ENCODE results near the gene PNLDC1. TPM values are rescaled to one million over a fixed set of nuclear protein-coding genes. Genes with fewer than 3 reads are reported as not detected.

Gene PNLDC1
- total and polyA plus RNA-seq, 7 donors: 0.09 to 0.49 (median 0.17) TPM; not detected in 2

DNA sequence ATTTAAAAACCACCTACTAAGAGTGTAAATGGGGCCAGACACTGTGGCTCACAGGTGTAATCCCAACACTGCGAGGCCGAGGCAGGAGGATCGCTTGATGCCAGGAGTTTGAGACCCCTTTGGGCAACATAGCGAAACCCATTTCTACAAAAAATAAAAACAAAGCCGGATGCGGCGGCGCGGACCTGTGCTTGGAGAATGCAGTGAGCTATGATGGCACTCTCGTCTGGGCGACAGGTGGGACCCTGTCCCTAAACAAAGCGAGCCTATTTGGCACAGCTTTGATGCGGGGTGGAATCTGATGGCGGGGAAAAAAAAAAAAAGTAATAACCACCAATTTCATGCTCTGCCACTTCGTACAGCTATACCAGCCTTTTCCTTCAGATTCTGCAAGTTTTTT is 11.8 kb upstream of the PNLDC1 start:
- H3K4me3 ChIP-seq: peak overlapping the region; percentile 96
- DNase-seq (no peak), ATAC-seq (no peak)
- H3K27me3 ChIP-seq (ENCODE audit: insufficient read depth in 3 of 3, low read length in 2 of 3): no peaks in the 10 kb centered on the region
- 18 to 24% (median 23%) methylated on average over 15 of the region's 15 CpGs for whole genome bisulfite sequencing, 3 donors
- intact Hi-C loops (cut with DNase I): loop anchor here (2.0 to 5.0 kb wide), 4 partner anchors 41 to 274 kb away; partner anchors contain the start of gene SOD2 (in 2 of the 2)
- H3K4me1 ChIP-seq: peaks cover 32% of the 10 kb centered on the region
- H3K9me3 ChIP-seq: no peaks in the 10 kb centered on the region
- peaks cover 6 to 63% of the 10 kb centered on the region in 2 donors for H3K36me3 ChIP-seq (ENCODE audit: insufficient read depth in 1 of 2, low read depth in 1 of 2)
- peak overlapping the region; percentile 93 for H3K27ac ChIP-seq
- TF ChIP-seq, protein P1, sequence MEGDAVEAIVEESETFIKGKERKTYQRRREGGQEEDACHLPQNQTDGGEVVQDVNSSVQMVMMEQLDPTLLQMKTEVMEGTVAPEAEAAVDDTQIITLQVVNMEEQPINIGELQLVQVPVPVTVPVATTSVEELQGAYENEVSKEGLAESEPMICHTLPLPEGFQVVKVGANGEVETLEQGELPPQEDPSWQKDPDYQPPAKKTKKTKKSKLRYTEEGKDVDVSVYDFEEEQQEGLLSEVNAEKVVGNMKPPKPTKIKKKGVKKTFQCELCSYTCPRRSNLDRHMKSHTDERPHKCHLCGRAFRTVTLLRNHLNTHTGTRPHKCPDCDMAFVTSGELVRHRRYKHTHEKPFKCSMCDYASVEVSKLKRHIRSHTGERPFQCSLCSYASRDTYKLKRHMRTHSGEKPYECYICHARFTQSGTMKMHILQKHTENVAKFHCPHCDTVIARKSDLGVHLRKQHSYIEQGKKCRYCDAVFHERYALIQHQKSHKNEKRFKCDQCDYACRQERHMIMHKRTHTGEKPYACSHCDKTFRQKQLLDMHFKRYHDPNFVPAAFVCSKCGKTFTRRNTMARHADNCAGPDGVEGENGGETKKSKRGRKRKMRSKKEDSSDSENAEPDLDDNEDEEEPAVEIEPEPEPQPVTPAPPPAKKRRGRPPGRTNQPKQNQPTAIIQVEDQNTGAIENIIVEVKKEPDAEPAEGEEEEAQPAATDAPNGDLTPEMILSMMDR (IDR thresholded peaks at IDR 0.05): no peak

DNA sequence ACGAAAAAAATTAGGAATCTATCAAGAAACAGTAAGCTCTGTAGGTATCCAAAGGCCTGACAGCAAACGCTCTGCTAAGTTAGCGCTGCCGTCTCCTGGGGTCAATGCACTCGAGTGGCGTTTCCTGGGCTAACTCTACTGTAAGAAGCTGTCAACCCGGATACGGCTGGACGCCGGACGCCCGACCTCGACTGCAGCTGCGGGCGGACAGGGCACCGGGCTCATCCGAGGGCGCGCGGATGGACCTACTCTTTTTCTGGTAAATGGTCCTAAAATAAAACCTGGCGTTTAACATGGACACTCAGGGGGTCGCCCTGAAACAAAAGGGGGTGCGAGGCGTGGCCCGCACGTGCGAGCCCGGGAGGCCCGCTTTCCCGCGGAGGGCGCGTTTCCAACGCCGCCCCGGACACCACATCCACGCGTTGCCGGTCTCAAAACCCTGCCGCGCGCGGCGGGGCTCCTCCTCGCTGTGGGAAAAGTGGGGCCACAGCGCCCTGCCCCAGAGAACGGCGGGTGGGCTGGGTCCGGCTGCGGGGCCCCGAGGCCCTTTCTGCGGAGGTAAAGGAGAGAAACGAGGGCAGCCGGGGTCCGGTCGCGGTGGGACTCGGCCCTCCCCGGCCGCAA is 11.2 kb upstream of the PNLDC1 start:
- H3K4me1 ChIP-seq: peaks cover 32% of the 10 kb centered on the region
- DNase-seq (peak; percentile 42 to 74), ATAC-seq (peak in 2 of 4 donors; percentile 32 to 37)
- peaks cover 6 to 63% of the 10 kb centered on the region in 2 donors for H3K36me3 ChIP-seq (ENCODE audit: insufficient read depth in 1 of 2, low read depth in 1 of 2)
- no peaks in the 10 kb centered on the region for H3K27me3 ChIP-seq (ENCODE audit: insufficient read depth in 3 of 3, low read length in 2 of 3)
- TF ChIP-seq, protein P1 (IDR thresholded peaks at IDR 0.05): no peak
- WGBS, 3 donors: 0 to 1% (median 0%) methylated on average over 51 to 60 of the region's 60 CpGs
- H3K4me3 ChIP-seq: peak overlapping the region; percentile 96
- intact Hi-C loops (cut with DNase I): loop anchor here (2.0 to 5.0 kb wide), 4 partner anchors 42 to 273 kb away; partner anchors contain the start of gene SOD2 (in 2 of the 2)
- no peaks in the 10 kb centered on the region for H3K9me3 ChIP-seq
- peak overlapping the region; percentile 93 for H3K27ac ChIP-seq

DNA sequence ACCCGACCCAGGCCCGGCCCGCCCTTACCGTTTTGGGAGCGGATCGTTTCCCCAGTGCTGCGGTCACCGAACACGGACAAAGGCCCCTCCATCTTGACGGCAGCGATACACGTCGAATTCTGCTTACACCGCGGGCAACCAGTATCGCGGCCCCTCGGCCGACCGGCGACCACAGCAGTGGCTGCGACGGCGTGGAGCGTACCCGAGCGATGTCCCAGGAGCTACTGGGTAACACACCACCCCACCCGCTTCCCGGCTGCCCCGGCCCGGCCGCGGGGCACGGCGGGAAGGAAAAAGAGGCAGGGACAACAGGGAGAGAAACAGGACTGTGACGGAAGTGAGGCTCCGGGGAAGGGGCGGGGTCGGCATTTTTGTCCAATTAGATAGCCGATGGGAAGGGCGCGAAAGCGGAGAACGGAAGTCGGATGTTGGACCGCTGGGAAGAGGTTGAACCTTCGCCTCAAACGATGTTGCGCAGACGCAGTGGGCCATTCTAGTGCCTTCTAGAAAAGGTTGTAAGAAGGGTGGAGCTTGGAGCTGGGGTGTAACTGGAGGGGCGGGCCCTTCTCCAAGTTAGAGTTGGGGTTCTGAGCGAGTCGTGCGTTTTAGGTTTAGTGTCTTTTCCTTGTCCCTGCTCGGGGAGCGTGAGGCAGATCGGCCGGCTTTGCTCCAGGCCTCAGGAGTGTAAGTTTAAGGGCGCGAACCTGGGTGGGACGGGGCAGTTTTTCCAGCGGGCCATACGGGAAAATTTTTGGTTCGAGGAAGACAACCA is 10.5 kb upstream of the PNLDC1 start, which contains the start of gene TCP1:
Gene TCP1 (minus strand): TSS at position 226 of the 772 bp plus-strand sequence. CDS start 134 bp downstream, at position 92.
- ATAC-seq (peak; percentile 88 to 90 (median 88)), DNase-seq (peak; percentile 99 to 100)
- H3K9me3 ChIP-seq: no peaks in the 10 kb centered on the region
- H3K4me1 ChIP-seq: peaks cover 32% of the 10 kb centered on the region
- intact Hi-C loops (cut with DNase I): loop anchor here (2.0 to 10.0 kb wide), 6 partner anchors 42 to 273 kb away; partner anchors contain the start of genes SOD2 (in 2 of the 2) and WTAP (in 1 of the 2)
- peaks cover 4 to 63% of the 10 kb centered on the region in 2 donors for H3K36me3 ChIP-seq (ENCODE audit: insufficient read depth in 1 of 2, low read depth in 1 of 2)
- TF ChIP-seq, protein P1 (IDR thresholded peaks at IDR 0.05): no peak
- WGBS, 3 donors: 0 to 1% (median 0%) methylated on average over 63 to 64 of the region's 64 CpGs
- H3K27ac ChIP-seq: peak within 1 kb of the TSS; percentile 93
- H3K27me3 ChIP-seq (ENCODE audit: insufficient read depth in 3 of 3, low read length in 2 of 3): no peaks in the 10 kb centered on the region
- H3K4me3 ChIP-seq: peak within 1 kb of the TSS; percentile 96

DNA sequence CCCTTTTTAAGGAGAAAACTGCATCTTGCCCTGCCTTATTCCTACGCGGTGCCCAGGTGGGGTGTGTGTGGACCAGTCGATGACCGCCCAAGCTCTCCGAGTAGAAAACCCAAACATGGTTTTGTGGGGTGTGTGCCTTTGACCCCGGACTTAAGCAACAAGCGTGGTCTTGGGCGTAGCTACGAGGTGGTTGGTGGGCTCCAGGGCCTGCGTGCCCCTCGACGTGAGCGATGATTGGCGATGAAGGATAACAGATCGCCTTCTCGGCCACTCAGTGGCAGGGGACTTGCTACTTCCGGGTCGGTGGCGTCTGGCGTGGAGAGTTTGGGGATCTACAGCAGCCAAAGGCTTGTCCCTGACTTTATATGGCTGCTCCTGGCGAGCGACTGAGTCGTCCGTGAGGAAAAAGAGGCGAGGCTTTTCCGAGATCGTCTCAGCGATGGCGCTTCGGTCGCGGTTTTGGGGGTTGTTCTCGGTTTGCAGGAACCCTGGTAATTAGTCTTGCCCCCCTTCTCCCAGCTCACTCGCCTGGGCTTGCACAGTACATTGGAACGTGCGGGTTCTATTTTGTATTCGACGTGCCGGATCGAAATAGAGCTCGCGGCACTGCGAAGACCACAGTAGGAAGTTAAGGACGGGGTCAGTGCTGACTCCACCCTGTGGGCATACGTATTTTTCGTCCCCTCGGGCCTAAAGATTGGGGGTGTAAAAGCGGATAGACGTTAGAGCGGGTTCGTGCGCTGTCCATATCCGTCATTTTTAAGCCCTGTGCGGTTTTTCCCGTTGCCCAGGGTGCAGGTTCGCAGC is 9.7 kb upstream of the PNLDC1 start, which contains the start of gene MRPL18:
Gene MRPL18 (plus strand): TSS at position 319 of the 807 bp plus-strand sequence. CDS start 121 bp downstream, at position 440.
- intact Hi-C loops (cut with DNase I): loop anchor here in 1 of 2 donors (2.0 to 10.0 kb wide), 2 partner anchors 64 to 244 kb away; partner anchors contain the start of gene WTAP
- 0% methylated on average over 56 of the region's 56 CpGs for WGBS, 3 donors
- H3K27ac ChIP-seq: peak within 1 kb of the TSS; percentile 93
- peaks cover 32% of the 10 kb centered on the region for H3K4me1 ChIP-seq
- DNase-seq (peak; percentile 95 to 97), ATAC-seq (peak; percentile 90 to 92 (median 91))
- peak within 1 kb of the TSS; percentile 96 for H3K4me3 ChIP-seq
- H3K27me3 ChIP-seq (ENCODE audit: insufficient read depth in 3 of 3, low read length in 2 of 3): no peaks in the 10 kb centered on the region
- H3K9me3 ChIP-seq: no peaks in the 10 kb centered on the region
- peaks cover 2 to 59% of the 10 kb centered on the region in 2 donors for H3K36me3 ChIP-seq (ENCODE audit: insufficient read depth in 1 of 2, low read depth in 1 of 2)
- TF ChIP-seq, protein P1 (IDR thresholded peaks at IDR 0.05): no peak

Measured in psoas muscle (tissue), 8 donors.